AG09319 (cell line): ENCODE measurements around the gene HOXD3.

Experiments
- DNase-seq: peaks from one replicate; pipeline ENCODE4 v3.0.0-alpha.2; 2010; ENCODE audit warnings: low read depth; ENCODE audit errors: extremely low read depth
- TF ChIP-seq, protein P1 (sequence below): IDR thresholded peaks from 2 replicates; pipeline ENCODE4 v1.5.1; 2011; ENCODE audit warnings: low read depth, mild to moderate bottlenecking, inconsistent platforms, low read length, moderate library complexity

Gene HOXD3

DNA sequence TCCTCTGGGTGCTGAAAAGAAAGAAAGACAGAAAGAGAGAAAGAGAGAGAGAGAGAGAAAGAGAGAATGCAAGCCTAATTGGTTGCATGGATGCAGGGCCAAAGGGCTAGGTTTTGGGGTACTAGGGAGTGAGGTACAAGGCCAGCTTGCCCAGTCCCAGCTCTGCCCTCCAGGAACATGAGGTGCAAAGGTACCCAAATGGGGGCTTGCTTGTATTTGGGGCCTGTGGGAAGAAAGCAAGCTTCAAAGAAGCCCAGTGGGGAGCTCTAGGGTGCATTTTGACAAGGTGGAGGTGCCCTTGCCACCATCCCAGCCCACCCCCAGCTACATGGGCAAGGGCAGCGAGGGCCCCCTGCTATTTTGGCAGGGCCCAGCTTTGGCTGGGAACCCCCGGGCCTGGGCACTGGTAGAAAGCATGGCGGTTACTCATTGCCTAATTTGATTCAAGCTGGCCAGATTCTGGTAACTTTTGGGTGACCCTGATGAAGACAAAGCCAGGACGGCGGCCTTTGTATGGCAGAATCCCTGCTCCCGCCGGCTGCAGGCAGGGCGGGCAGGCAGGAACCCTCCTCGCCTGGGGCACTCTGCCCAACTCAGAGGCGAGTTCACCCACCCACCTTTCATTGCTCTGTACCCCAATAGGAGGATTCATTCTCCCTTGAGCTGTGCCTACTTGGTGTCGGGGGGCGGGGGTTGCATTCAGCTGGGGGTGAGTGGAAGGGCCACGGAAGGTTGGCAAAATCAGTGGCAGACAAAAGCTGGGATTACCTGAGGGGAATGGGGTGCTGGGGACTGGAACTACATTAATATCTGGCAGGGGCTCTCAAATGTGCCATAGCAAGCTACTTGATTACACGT lies 6.3 kb upstream of the HOXD3 start:
- TF ChIP-seq, protein P1, sequence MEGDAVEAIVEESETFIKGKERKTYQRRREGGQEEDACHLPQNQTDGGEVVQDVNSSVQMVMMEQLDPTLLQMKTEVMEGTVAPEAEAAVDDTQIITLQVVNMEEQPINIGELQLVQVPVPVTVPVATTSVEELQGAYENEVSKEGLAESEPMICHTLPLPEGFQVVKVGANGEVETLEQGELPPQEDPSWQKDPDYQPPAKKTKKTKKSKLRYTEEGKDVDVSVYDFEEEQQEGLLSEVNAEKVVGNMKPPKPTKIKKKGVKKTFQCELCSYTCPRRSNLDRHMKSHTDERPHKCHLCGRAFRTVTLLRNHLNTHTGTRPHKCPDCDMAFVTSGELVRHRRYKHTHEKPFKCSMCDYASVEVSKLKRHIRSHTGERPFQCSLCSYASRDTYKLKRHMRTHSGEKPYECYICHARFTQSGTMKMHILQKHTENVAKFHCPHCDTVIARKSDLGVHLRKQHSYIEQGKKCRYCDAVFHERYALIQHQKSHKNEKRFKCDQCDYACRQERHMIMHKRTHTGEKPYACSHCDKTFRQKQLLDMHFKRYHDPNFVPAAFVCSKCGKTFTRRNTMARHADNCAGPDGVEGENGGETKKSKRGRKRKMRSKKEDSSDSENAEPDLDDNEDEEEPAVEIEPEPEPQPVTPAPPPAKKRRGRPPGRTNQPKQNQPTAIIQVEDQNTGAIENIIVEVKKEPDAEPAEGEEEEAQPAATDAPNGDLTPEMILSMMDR = no peak
- DNase-seq = no peak

DNA sequence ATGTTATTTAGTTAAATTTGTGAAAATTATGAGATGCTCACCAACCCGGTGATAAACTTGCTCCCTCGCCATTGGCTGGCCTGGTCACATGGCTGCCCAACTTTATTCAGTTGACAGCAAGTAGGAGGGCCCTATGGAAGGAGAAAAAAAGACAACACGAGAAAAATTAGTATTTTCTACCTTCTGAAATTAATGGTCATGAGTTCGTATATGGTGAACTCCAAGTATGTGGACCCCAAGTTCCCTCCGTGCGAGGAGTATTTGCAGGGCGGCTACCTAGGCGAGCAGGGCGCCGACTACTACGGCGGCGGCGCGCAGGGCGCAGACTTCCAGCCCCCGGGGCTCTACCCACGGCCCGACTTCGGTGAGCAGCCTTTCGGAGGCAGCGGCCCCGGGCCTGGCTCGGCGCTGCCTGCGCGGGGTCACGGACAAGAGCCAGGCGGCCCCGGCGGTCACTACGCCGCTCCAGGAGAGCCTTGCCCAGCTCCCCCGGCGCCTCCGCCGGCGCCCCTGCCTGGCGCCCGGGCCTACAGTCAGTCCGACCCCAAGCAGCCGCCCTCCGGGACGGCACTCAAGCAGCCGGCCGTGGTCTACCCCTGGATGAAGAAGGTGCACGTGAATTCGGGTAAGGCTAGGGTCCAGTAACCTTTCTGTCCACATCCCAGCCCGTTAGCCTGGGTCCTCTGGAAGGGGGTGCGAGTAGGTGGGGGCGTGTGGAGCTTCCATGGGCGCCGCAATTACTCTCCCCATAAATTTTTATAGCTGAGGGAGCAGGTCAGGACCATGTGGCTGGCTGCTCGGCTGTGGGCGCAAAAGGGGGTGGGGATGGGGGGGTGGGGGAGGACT lies 5.4 kb upstream of the HOXD3 start, which contains the start of gene HOXD4:
Gene HOXD4, plus strand, starts transcription at position 109 of the 846 bp plus-strand sequence. Its CDS starts 84 bp downstream, at position 193.
- TF ChIP-seq, protein P1 = no peak
- DNase-seq = no peak

DNA sequence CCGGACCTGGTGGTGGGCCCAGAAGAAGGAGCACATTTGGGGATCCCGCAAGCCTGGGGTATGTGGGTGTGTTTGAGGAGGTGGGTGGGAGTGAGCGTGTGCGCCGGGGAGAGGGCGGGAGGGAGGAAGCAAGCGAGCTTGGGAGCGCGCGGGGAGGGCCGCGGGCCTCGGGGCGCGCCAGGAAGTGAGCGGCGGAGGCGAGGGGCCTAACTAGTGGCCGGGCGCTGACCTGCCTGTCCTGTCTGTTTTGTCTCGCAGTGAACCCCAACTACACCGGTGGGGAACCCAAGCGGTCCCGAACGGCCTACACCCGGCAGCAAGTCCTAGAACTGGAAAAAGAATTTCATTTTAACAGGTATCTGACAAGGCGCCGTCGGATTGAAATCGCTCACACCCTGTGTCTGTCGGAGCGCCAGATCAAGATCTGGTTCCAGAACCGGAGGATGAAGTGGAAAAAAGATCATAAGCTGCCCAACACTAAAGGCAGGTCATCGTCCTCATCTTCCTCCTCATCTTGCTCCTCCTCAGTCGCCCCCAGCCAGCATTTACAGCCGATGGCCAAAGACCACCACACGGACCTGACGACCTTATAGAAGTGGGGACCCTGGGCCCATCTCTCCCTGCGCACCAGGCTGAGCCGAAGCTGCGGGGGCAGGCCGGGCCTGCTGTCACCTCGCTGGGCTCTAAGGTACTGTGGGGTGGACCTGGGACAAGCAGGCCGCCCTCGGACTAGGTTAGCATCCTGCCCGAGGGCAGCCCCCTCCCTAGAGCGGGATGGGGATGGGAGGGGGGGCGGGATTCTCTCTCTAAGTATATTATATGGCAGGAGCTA lies 4.5 kb upstream of the HOXD3 start:
- TF ChIP-seq, protein P1 = no peak
- no peak for DNase-seq

DNA sequence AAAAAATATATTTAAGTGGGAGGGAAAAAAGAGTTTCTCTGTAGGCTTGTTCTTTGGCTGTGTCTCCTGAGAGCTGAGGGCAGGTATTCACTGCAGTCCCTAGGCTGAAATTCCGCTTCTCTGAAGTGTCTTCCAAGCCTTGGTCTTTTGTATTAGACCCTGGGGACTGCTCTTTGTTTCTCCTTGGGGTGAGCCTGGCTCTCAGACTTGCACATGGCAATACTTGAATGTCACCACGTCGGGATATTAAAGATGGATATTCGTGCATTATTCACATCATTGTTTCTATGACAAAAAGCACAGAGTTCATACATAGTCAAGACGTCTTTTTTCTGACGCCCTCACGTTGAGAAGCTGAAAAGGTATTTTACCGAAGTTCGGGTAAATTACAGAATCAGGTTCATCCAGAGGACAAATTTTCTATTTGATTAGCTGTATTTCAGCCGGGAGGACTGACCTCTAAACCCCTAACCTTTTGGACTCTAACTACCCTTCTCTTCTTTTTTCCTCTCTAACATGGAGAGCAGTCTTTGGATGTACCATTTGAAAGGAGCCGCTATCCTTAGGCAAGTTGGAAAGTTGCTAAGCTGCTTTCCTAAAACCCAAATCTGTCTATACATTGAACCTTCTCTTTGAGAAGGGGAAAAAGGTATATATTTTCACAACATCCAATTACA lies 2.4 kb upstream of the HOXD3 start:
- TF ChIP-seq, protein P1 = no peak
- DNase-seq = no peak

DNA sequence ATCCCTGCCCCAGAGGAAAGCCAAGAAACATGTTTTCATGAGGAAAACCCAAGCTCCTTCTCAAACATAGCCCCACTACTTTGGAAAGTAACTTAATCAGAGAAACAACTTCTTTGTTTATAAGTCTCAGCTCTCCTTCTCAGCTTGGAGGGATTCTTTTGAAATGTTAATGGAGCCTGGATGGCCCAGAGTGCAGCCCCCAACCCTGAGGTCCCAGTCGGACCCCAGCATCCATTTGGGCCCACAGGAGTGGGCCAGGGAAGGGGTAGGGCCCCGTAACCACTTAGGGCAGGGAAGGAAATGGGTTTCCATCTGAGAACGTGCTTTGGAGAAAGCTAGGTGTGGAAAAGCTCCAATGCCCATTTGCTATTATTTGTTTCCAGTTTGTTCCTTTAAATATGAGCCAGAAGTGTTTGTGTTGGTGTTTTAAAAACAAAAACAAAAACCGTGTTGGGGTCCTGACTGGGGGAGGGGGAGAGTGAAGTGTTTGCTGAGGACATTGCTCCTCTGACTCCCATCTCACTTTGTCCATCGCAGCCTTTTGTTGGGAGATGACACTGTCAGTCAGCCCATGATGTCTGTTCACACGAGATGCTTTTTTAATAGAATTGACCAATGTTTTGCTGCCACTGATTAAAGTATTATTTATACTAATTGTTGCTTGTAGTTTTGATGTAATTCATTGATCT lies 1.6 kb upstream of the HOXD3 start:
- TF ChIP-seq, protein P1 = no peak
- no peak for DNase-seq

- no peak for DNase-seq
- TF ChIP-seq, protein P1 = no peak
Measured at GRCh38 chr2:176156301-176156806, 753 bp upstream of the HOXD3 start.
